ENCODE measurements around the gene TCN1.

DNA sequence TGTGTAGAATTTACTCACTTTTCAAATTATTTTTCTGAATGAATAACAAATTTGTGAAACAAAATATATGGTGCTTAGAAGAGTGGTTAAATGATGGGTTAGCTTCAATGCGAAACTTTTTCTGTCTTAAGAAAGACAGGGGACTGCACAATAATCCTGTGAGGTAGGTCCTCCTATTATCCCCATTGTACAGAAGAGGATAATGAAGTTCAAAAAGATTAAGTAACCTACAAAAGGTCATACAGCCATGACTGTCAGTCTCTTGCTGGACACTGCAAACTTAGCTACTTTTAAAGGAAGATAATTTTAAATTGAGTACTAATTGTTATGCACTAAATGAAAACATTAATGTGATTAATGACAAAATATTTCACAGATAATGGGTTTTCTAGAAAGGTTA lies 17.3 kb upstream of the TCN1 start:
- TF ChIP-seq, protein P1, sequence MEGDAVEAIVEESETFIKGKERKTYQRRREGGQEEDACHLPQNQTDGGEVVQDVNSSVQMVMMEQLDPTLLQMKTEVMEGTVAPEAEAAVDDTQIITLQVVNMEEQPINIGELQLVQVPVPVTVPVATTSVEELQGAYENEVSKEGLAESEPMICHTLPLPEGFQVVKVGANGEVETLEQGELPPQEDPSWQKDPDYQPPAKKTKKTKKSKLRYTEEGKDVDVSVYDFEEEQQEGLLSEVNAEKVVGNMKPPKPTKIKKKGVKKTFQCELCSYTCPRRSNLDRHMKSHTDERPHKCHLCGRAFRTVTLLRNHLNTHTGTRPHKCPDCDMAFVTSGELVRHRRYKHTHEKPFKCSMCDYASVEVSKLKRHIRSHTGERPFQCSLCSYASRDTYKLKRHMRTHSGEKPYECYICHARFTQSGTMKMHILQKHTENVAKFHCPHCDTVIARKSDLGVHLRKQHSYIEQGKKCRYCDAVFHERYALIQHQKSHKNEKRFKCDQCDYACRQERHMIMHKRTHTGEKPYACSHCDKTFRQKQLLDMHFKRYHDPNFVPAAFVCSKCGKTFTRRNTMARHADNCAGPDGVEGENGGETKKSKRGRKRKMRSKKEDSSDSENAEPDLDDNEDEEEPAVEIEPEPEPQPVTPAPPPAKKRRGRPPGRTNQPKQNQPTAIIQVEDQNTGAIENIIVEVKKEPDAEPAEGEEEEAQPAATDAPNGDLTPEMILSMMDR (IDR thresholded peaks at IDR 0.05): no peak
- TF ChIP-seq EP300 (IDR thresholded peaks at IDR 0.05): no peak
- no peak for TF ChIP-seq POLR2A (IDR thresholded peaks at IDR 0.05)
